Body of pancreas (tissue), 4 donors: Measurements from ENCODE around the gene VKORC1.

ENCODE experiments used
- CTCF ChIP-seq, 7 experiments: fragments of 450-650 bp in 4 of 7; fragments of 200-600 bp in 3 of 7; sonication (generic) in 3 of 7; IDR thresholded peaks; one replicate each; pipeline ENCODE4 v1.5.1; 2016 to 2019; ENCODE audit warnings: antibody characterized with exemption in 7 of 7
- POLR2A ChIP-seq, 3 donors: fragments of 450-650 bp; IDR thresholded peaks; one replicate each; pipeline ENCODE4 v1.6.1; 2016; ENCODE audit warnings: antibody characterized with exemption in 3 of 3, mild to moderate bottlenecking in 2 of 3

GRCh38 chr16:31133046-31133501, 38.5 kb upstream of the VKORC1 start:
- no peak for TF ChIP-seq CTCF (IDR thresholded peaks at IDR 0.05)
- TF ChIP-seq POLR2A (IDR thresholded peaks at IDR 0.05), result no peak
